ENCODE results near the gene RHBDD1. TPM values are rescaled to one million over a fixed set of nuclear protein-coding genes. Genes with fewer than 3 reads are reported as not detected.

Gene RHBDD1
- total RNA-seq, 2 donors from 2014 or later: 35.2 to 46.2 TPM

GRCh38 chr2:227013330-227013729 is 177.5 kb downstream of the RHBDD1 start:
- TF ChIP-seq CTCF (conservative IDR thresholded peaks at IDR 0.05): no peak
- no peaks in the 10 kb centered on the region for H3K36me3 Mint-ChIP-seq (ENCODE audit: low read depth)

GRCh38 chr2:227013881-227014280 is 178.0 kb downstream of the RHBDD1 start:
- Histone ChIP-seq H3K36me3 (ENCODE audit: control insufficient read depth, insufficient read depth, low read length) (no peaks in the 10 kb centered on the region), H3K27ac (ENCODE audit: low read depth, low read length) (no peak overlapping the region), H3K9me3 (ENCODE audit: control insufficient read depth, low read length) (no peaks in the 10 kb centered on the region), H3K9ac (ENCODE audit: extremely low read depth, low read length, poor library complexity, severe bottlenecking) (no peak overlapping the region), H3K4me3 (ENCODE audit: low read length) (no peak overlapping the region), H3K27me3 (ENCODE audit: control insufficient read depth, insufficient read depth, low read length, poor library complexity, severe bottlenecking) (no peaks in the 10 kb centered on the region), H3K4me1 (ENCODE audit: control insufficient read depth, insufficient read depth, low read length) (no peaks in the 10 kb centered on the region)
- H3K27ac Mint-ChIP-seq: no peak overlapping the region
- WGBS, 2 experiments (ENCODE audit: insufficient coverage in 1 of 2, insufficient read length in 1 of 2): 88 to 92% methylated on average over 2 to 8 of the region's 8 CpGs
- no peaks in the 10 kb centered on the region for H3K36me3 Mint-ChIP-seq (ENCODE audit: low read depth)
- no peaks in the 10 kb centered on the region for H3K4me1 Mint-ChIP-seq
- no peak for DNase-seq
- no peak overlapping the region for H3K4me3 Mint-ChIP-seq
- no peaks in the 10 kb centered on the region for H3K9me3 Mint-ChIP-seq
- H3K27me3 Mint-ChIP-seq (ENCODE audit: insufficient read depth): no peaks in the 10 kb centered on the region
- TF ChIP-seq CTCF (conservative IDR thresholded peaks at IDR 0.05): no peak

More at GRCh38 chr2:227013330-227013729, 177.5 kb downstream of the RHBDD1 start:
- H3K9me3 Mint-ChIP-seq: no peaks in the 10 kb centered on the region
- Histone ChIP-seq H3K9ac (ENCODE audit: extremely low read depth, low read length, poor library complexity, severe bottlenecking) (no peak overlapping the region), H3K36me3 (ENCODE audit: control insufficient read depth, insufficient read depth, low read length) (no peaks in the 10 kb centered on the region), H3K4me3 (ENCODE audit: low read length) (no peak overlapping the region), H3K4me1 (ENCODE audit: control insufficient read depth, insufficient read depth, low read length) (no peaks in the 10 kb centered on the region), H3K27ac (ENCODE audit: low read depth, low read length) (no peak overlapping the region), H3K27me3 (ENCODE audit: control insufficient read depth, insufficient read depth, low read length, poor library complexity, severe bottlenecking) (no peaks in the 10 kb centered on the region), H3K9me3 (ENCODE audit: control insufficient read depth, low read length) (no peaks in the 10 kb centered on the region)
- DNase-seq: no peak
- no peaks in the 10 kb centered on the region for H3K27me3 Mint-ChIP-seq (ENCODE audit: insufficient read depth)
- no peak overlapping the region for H3K27ac Mint-ChIP-seq
- no peak overlapping the region for H3K4me3 Mint-ChIP-seq
- 95 to 98% methylated on average over 6 to 9 of the region's 9 CpGs for WGBS, 2 experiments (ENCODE audit: insufficient coverage in 1 of 2, insufficient read length in 1 of 2)
- no peaks in the 10 kb centered on the region for H3K4me1 Mint-ChIP-seq

- no peaks in the 10 kb centered on the region for H3K36me3 ChIP-seq (ENCODE audit: control insufficient read depth, insufficient read depth, low read length)
- Mint-ChIP-seq H3K4me3 (no peak overlapping the region), H3K27me3 (ENCODE audit: insufficient read depth) (no peaks in the 10 kb centered on the region), H3K27ac (no peak overlapping the region), H3K9me3 (no peaks in the 10 kb centered on the region), H3K36me3 (ENCODE audit: low read depth) (peaks cover 10% of the 10 kb centered on the region), H3K4me1 (no peaks in the 10 kb centered on the region)
- TF ChIP-seq CTCF (conservative IDR thresholded peaks at IDR 0.05): no peak
- H3K9me3 ChIP-seq (ENCODE audit: control insufficient read depth, low read length): no peaks in the 10 kb centered on the region
- no peaks in the 10 kb centered on the region for H3K27me3 ChIP-seq (ENCODE audit: control insufficient read depth, insufficient read depth, low read length, poor library complexity, severe bottlenecking)
- DNase-seq: no peak
- no peak overlapping the region for H3K27ac ChIP-seq (ENCODE audit: low read depth, low read length)
- H3K4me3 ChIP-seq (ENCODE audit: low read length): no peak overlapping the region
- H3K4me1 ChIP-seq (ENCODE audit: control insufficient read depth, insufficient read depth, low read length): no peaks in the 10 kb centered on the region
- H3K9ac ChIP-seq (ENCODE audit: extremely low read depth, low read length, poor library complexity, severe bottlenecking): no peak overlapping the region
- 68 to 75% methylated on average over 4 of the region's 4 CpGs for WGBS, 2 experiments (ENCODE audit: insufficient coverage in 1 of 2, insufficient read length in 1 of 2)
Measured at GRCh38 chr2:227016894-227017293, 181.0 kb downstream of the RHBDD1 start.

Measured in endodermal cell (in vitro differentiated cells).